ENCODE measurements around the gene IGFBPL1. TPM values are rescaled to one million over a fixed set of nuclear protein-coding genes. Genes with fewer than 3 reads are reported as not detected.

The IGFBPL1 gene
- total and polyA plus RNA-seq, 2 of the 13 experiments (the other 11 are each of a cell fraction or from before 2014, with no cell fraction given) = 0.24 TPM; not detected in 1

DNA sequence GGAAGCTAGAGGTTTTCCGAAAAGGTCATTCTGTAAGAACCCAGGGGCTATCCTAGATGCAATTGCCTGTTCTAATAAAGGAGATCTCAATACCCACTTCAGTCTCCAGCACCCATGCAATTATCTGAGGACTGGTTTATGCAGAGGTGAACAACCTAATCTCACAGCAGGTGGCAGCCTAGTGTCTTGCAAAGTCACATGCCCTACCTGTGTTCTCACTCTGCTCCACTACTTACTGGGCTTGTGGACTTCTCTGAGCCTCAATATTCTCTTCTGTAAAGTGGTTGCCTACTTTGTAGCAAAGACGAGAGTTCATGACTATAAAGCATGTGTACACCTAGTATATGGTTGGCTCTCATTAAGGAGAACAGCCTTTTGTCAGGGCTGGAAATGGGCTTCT is 52.8 kb downstream of the IGFBPL1 start (continued):
- TF ChIP-seq, protein P1, sequence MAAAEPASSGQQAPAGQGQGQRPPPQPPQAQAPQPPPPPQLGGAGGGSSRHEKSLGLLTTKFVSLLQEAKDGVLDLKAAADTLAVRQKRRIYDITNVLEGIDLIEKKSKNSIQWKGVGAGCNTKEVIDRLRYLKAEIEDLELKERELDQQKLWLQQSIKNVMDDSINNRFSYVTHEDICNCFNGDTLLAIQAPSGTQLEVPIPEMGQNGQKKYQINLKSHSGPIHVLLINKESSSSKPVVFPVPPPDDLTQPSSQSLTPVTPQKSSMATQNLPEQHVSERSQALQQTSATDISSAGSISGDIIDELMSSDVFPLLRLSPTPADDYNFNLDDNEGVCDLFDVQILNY (CRISPR knock-in tag; conservative IDR thresholded peaks at IDR 0.05) = no peak
- TF ChIP-seq MIXL1 (CRISPR knock-in tag; IDR thresholded peaks at IDR 0.05) (0 out of 2 replicates have a peak, but pooled peaks have one; percentile 39), MED1 (CRISPR knock-in tag; IDR thresholded peaks at IDR 0.05) (peak; percentile 27; the same call in 1 of the 2 replicates), RAD21 (CRISPR knock-in tag; IDR thresholded peaks at IDR 0.05) (peak; percentile 92), ZNF546 (CRISPR knock-in tag; conservative IDR thresholded peaks at IDR 0.05) (no peak), AGO1 (IDR thresholded peaks at IDR 0.05; ENCODE audit: low read depth, low read length, poor library complexity, severe bottlenecking) (no peak), GATAD2A (CRISPR knock-in tag; IDR thresholded peaks at IDR 0.05) (0 out of 2 replicates have a peak, but pooled peaks have one; percentile 27), IKZF1 (IDR thresholded peaks at IDR 0.05) (no peak), SSRP1 (CRISPR knock-in tag; IDR thresholded peaks at IDR 0.05) (peak; percentile 66; the same call in 1 of the 2 replicates), RFX1 (IDR thresholded peaks at IDR 0.05) (no peak), REPIN1 (CRISPR knock-in tag; IDR thresholded peaks at IDR 0.05; ENCODE audit: borderline replicate concordance, low read depth) (peak; percentile 50; the same call in 1 of the 2 replicates), SIN3B (IDR thresholded peaks at IDR 0.05; ENCODE audit: low read length) (no peak), XRCC5 (optimal IDR thresholded peaks at IDR 0.05; ENCODE audit: low read length) (no peak), HNRNPL (IDR thresholded peaks at IDR 0.05; ENCODE audit: low read depth, low read length) (no peak), TGIF2 (CRISPR knock-in tag; IDR thresholded peaks at IDR 0.05) (0 out of 2 replicates have a peak, but pooled peaks have one; percentile 33), IRF2 (CRISPR knock-in tag; IDR thresholded peaks at IDR 0.05) (0 out of 2 replicates have a peak, but pooled peaks have one; percentile 61), ZNF501 (CRISPR knock-in tag; IDR thresholded peaks at IDR 0.05) (0 out of 2 replicates have a peak, but pooled peaks have one; percentile 18), SMC3 (IDR thresholded peaks at IDR 0.05; ENCODE audit: low read length) (peak; percentile 98), STAG1 (CRISPR knock-in tag; IDR thresholded peaks at IDR 0.05) (peak; percentile 96), ZNF260 (CRISPR knock-in tag; IDR thresholded peaks at IDR 0.05; ENCODE audit: borderline replicate concordance, low read depth) (no peak)
- TF ChIP-seq, protein P2, sequence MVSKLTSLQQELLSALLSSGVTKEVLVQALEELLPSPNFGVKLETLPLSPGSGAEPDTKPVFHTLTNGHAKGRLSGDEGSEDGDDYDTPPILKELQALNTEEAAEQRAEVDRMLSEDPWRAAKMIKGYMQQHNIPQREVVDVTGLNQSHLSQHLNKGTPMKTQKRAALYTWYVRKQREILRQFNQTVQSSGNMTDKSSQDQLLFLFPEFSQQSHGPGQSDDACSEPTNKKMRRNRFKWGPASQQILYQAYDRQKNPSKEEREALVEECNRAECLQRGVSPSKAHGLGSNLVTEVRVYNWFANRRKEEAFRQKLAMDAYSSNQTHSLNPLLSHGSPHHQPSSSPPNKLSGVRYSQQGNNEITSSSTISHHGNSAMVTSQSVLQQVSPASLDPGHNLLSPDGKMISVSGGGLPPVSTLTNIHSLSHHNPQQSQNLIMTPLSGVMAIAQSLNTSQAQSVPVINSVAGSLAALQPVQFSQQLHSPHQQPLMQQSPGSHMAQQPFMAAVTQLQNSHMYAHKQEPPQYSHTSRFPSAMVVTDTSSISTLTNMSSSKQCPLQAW (CRISPR knock-in tag; IDR thresholded peaks at IDR 0.05) = 0 out of 2 replicates have a peak, but pooled peaks have one; percentile 31
- TF ChIP-seq, protein P3, sequence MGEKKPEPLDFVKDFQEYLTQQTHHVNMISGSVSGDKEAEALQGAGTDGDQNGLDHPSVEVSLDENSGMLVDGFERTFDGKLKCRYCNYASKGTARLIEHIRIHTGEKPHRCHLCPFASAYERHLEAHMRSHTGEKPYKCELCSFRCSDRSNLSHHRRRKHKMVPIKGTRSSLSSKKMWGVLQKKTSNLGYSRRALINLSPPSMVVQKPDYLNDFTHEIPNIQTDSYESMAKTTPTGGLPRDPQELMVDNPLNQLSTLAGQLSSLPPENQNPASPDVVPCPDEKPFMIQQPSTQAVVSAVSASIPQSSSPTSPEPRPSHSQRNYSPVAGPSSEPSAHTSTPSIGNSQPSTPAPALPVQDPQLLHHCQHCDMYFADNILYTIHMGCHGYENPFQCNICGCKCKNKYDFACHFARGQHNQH (CRISPR knock-in tag; IDR thresholded peaks at IDR 0.05) = peak; percentile 35; the same call in 1 of the 2 replicates
- TF ChIP-seq, protein P4, sequence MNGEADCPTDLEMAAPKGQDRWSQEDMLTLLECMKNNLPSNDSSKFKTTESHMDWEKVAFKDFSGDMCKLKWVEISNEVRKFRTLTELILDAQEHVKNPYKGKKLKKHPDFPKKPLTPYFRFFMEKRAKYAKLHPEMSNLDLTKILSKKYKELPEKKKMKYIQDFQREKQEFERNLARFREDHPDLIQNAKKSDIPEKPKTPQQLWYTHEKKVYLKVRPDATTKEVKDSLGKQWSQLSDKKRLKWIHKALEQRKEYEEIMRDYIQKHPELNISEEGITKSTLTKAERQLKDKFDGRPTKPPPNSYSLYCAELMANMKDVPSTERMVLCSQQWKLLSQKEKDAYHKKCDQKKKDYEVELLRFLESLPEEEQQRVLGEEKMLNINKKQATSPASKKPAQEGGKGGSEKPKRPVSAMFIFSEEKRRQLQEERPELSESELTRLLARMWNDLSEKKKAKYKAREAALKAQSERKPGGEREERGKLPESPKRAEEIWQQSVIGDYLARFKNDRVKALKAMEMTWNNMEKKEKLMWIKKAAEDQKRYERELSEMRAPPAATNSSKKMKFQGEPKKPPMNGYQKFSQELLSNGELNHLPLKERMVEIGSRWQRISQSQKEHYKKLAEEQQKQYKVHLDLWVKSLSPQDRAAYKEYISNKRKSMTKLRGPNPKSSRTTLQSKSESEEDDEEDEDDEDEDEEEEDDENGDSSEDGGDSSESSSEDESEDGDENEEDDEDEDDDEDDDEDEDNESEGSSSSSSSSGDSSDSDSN (CRISPR knock-in tag; IDR thresholded peaks at IDR 0.05) = no peak
- TF ChIP-seq, protein P5, sequence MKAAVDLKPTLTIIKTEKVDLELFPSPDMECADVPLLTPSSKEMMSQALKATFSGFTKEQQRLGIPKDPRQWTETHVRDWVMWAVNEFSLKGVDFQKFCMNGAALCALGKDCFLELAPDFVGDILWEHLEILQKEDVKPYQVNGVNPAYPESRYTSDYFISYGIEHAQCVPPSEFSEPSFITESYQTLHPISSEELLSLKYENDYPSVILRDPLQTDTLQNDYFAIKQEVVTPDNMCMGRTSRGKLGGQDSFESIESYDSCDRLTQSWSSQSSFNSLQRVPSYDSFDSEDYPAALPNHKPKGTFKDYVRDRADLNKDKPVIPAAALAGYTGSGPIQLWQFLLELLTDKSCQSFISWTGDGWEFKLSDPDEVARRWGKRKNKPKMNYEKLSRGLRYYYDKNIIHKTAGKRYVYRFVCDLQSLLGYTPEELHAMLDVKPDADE (CRISPR knock-in tag; IDR thresholded peaks at IDR 0.05) = no peak

Data from HepG2 (cell line).